Thymus (tissue), 11 donors: ENCODE data around the gene LRP1B. TPM values are rescaled to one million over a fixed set of nuclear protein-coding genes. Genes with fewer than 3 reads are reported as not detected.

Source experiments
- DNase-seq, 9 donors: peaks; one replicate each; pipeline ENCODE4 v3.0.0-alpha.2; 2013; ENCODE audit warnings: low spot score in 9 of 9, low read depth in 6 of 9, missing footprints in 1 of 9
- H3K27ac ChIP-seq, 2 donors: one replicate each; pipeline ENCODE4 v1.5.1; 2013; ENCODE audit warnings: control low read depth in 1 of 2, low read depth in 1 of 2, low read length in 1 of 2, mild to moderate bottlenecking in 1 of 2, moderate library complexity in 1 of 2
- H3K27me3 ChIP-seq, 2 donors: one replicate each; pipeline ENCODE4 v1.5.1; 2013; ENCODE audit warnings: low read length in 1 of 2; ENCODE audit not compliant: control insufficient read depth in 2 of 2, insufficient read depth in 1 of 2
- H3K36me3 ChIP-seq, 2 donors: one replicate each; pipeline ENCODE4 v1.5.1; 2013; ENCODE audit warnings: low read length in 1 of 2, mild to moderate bottlenecking in 1 of 2, moderate library complexity in 1 of 2; ENCODE audit not compliant: control insufficient read depth in 2 of 2, insufficient read depth in 2 of 2
- H3K4me1 ChIP-seq, 2 donors: one replicate each; pipeline ENCODE4 v1.5.1; 2013; ENCODE audit warnings: low read length in 2 of 2; ENCODE audit not compliant: control insufficient read depth in 2 of 2, insufficient read depth in 2 of 2
- H3K4me3 ChIP-seq, 2 donors: one replicate each; pipeline ENCODE4 v1.5.1; 2013; ENCODE audit warnings: low read length in 2 of 2, control low read depth in 1 of 2, mild to moderate bottlenecking in 1 of 2
- H3K9me3 ChIP-seq, 2 donors: one replicate each; pipeline ENCODE4 v1.5.1; 2013; ENCODE audit warnings: low read length in 1 of 2, mild to moderate bottlenecking in 1 of 2; ENCODE audit not compliant: control insufficient read depth in 2 of 2, insufficient read depth in 1 of 2
- WGBS: extraction: QIAGEN DNeasy Blood & Tissue Kit; methylation state at CpG from one replicate; pipeline ENCODE4 v1.1.7; 2013; 5-methylcytosine and 5-hydroxymethylcytosine counted together
- polyA plus RNA-seq: library from polyadenylated mRNA; stranded (reverse); fragments of 200-250 nt; gene quantifications from one replicate; pipeline ENCODE4 v1.2.3, GENCODE V29; 2013
- total RNA-seq: library from RNA; stranded (reverse); fragments of 120-200 nt; gene quantifications from one replicate; pipeline ENCODE4 v1.2.4, GENCODE V29; 2013
- donor health status: healthy.

LRP1B gene
- total and polyA plus RNA-seq, 2 donors: 0.18 to 0.28 TPM

DNA sequence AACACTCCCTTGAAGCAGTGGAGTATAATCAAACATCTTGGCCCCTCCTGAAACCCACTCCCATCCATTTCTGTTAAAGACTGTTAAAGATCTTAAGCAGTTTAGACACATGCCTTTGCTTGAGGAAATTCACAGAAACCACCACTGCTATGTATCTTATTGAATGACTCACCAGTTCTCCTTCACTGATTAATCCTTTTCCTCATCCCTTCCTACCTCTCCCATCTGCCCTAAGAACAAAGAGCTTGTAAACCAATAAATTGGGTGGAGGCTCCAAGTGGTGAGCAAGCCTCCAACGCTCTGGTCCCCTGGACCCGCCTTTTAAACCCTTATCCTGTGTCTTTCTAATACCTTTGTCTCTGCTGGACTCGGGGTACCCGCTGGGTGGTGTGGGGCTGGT, 746.1 kb downstream of the LRP1B start:
- WGBS: 82% methylated on average over 4 of the region's 4 CpGs
- Histone ChIP-seq H3K4me1 (peaks cover 0 to 7% of the 10 kb centered on the region in 2 donors), H3K27ac (no peak overlapping the region), H3K9me3 (no peaks in the 10 kb centered on the region), H3K36me3 (no peaks in the 10 kb centered on the region), H3K27me3 (no peaks in the 10 kb centered on the region), H3K4me3 (no peak overlapping the region)
- DNase-seq: no peak

DNA sequence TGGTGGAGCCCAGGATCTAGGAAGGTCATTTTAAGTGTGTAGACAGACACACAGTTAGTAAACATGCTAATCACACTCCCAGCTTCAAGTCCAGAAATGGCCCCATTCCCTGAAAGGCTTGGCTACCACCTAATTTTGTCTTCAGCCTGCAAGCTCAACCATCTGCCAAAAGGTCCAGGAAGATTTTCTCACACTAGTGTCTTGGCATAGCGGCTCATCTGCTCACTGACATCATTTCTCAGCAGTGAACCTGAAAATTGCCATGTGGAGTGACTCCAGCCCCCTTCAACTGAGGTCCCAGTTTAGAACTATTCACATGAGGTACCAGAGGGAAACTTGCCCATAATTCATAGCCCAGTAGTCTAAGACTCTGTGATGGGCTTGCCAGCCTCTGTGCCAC, 748.9 kb downstream of the LRP1B start:
- DNase-seq: no peak
- Histone ChIP-seq H3K4me3 (no peak overlapping the region), H3K4me1 (peaks cover 0 to 7% of the 10 kb centered on the region in 2 donors), H3K9me3 (no peaks in the 10 kb centered on the region), H3K36me3 (no peaks in the 10 kb centered on the region), H3K27ac (no peak overlapping the region), H3K27me3 (no peaks in the 10 kb centered on the region)
- 86% methylated on average over 1 of the region's 1 CpG for WGBS

DNA sequence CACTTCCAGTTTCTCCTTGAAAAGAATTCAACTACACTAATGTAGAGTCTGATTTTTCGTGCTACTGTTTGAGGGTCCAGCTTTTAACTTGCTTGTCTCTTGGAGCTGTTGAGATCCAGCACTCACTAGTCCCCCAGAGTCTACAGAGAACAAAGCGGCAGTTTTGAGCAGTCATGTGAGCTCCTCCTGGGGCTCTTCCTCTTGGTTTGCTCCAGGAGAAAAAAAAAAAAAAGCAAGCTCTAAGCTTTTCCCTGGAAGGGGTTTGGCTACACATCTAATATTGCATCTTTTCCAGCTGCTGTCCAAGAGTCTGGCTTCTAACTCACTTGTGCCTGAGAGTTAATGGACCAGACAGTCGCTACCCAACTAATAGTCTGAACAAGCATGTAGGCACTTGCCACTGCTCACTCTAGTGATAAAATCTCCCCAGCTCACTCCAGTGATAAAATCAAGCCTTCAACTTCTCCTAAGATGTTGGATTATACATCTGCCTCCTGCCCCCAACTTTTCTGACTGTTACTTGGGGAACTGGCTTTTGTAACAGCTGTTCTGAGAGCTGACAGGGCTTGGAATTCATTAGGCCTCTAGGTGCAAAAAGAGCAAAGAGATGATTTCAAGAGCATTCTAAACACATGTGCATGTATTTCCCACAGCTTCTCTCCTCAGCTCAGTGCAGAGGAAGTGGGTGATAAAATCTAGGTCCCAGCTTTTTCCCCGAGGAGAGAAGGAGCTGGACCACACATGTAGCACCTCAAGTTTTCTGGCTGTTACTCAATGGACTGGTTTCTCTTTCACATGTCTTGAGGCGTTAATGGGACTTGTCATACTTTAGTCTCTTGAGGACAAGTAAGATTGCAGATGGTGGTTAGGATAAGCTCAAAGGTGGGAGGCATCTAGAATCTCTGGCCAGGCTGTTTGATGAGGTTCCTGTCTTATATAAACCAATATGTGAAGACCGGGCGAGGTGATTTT, 750.5 kb downstream of the LRP1B start:
- H3K9me3 ChIP-seq: peaks cover 0 to 6% of the 10 kb centered on the region in 2 donors
- H3K36me3 ChIP-seq: no peaks in the 10 kb centered on the region
- no peaks in the 10 kb centered on the region for H3K27me3 ChIP-seq
- peaks cover 0 to 7% of the 10 kb centered on the region in 2 donors for H3K4me1 ChIP-seq
- DNase-seq: peak in 1 of 9 donors; percentile 10
- peak overlapping the region in 1 of 2 donors; percentile 21 for H3K27ac ChIP-seq
- WGBS: 83% methylated on average over 7 of the region's 7 CpGs
- no peak overlapping the region for H3K4me3 ChIP-seq

DNA sequence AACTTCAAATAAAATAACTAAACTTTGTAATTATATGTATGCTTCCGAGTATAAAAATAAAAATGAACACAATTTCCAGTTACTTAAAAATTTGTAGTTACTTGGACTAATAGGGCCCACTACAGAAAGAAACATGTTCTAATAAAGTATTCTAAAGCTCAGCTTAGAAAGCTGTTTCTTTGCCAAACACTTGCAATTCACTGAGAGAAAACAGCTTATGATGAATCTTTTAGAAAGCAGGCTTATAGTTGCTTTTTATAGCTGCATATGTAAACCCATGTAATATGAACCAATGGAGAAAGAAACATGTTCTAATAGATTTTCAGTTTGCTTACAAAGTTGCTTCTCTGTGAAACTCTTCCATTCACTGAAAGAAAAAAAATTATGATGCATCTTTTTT, 766.0 kb downstream of the LRP1B start:
- no peaks in the 10 kb centered on the region for H3K4me1 ChIP-seq
- no peaks in the 10 kb centered on the region for H3K9me3 ChIP-seq
- no peaks in the 10 kb centered on the region for H3K27me3 ChIP-seq
- H3K4me3 ChIP-seq: no peak overlapping the region
- 95% methylated on average over 1 of the region's 1 CpG for WGBS
- no peak for DNase-seq
- H3K36me3 ChIP-seq: no peaks in the 10 kb centered on the region
- H3K27ac ChIP-seq: no peak overlapping the region

DNA sequence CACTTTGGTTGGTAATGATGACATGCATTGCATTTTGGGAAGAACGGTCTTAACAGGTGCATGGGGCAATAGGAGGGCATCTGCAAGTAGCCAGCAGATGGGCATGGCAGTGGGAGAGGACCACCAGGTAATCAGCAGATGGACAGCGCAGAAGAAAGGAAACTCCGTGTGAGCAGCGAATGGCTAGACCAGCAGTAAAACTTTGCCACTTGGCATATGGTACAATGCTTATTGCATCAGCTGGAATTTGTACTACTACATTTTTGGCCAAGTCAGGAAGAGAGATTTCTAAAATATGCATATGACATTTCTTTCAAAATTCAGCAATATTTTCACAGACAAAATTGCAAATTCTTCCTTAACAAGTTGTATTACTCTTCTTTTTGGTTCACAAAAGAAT, 768.5 kb downstream of the LRP1B start:
- WGBS: 96% methylated on average over 4 of the region's 4 CpGs
- Histone ChIP-seq H3K27ac (no peak overlapping the region), H3K27me3 (no peaks in the 10 kb centered on the region), H3K4me1 (no peaks in the 10 kb centered on the region), H3K9me3 (no peaks in the 10 kb centered on the region), H3K4me3 (no peak overlapping the region), H3K36me3 (no peaks in the 10 kb centered on the region)
- DNase-seq: no peak

DNA sequence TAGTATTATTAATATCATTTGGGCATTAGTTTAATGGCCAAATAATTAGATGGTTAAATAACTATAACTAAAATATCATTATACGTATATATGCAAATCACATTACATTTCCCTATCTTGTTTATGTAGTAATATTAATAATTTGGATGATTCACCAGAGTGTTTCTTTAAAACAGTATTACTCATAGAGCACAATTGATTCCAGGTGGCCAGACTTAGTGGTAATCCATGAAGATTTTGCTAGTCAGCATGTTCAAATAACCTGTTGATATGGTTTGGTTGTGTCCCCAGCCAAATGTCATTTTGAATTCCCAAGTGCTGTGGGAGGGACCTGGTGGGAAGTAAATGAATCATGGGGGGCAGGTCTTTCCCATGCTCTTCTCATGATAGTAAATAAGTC, 782.3 kb downstream of the LRP1B start:
- no peaks in the 10 kb centered on the region for H3K9me3 ChIP-seq
- DNase-seq: no peak
- H3K27ac ChIP-seq: no peak overlapping the region
- WGBS: 99% methylated on average over 1 of the region's 1 CpG
- H3K36me3 ChIP-seq: no peaks in the 10 kb centered on the region
- H3K27me3 ChIP-seq: no peaks in the 10 kb centered on the region
- H3K4me3 ChIP-seq: no peak overlapping the region
- no peaks in the 10 kb centered on the region for H3K4me1 ChIP-seq

DNA sequence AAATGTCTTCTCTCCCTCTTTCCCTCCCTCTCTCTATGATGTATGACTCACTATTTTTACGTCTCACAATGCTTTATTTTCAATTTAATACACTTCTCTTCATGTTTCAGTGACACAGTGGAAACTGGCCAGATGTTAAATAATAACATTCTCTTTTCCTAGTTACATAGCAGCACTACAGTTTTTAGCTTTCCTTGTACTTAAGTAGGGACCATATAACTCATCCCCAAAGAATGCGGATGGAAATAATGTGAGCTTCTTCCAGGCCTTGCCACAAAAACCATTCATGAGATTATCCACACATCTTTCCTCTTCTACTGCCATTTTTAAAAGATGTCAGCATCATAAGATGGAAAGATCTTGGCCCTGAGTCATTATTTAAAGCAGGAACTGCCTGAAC, 789.4 kb downstream of the LRP1B start:
- no peaks in the 10 kb centered on the region for H3K36me3 ChIP-seq
- no peaks in the 10 kb centered on the region for H3K9me3 ChIP-seq
- no peaks in the 10 kb centered on the region for H3K4me1 ChIP-seq
- 87% methylated on average over 2 of the region's 2 CpGs for WGBS
- H3K27me3 ChIP-seq: no peaks in the 10 kb centered on the region
- H3K27ac ChIP-seq: no peak overlapping the region
- DNase-seq: no peak
- H3K4me3 ChIP-seq: no peak overlapping the region

DNA sequence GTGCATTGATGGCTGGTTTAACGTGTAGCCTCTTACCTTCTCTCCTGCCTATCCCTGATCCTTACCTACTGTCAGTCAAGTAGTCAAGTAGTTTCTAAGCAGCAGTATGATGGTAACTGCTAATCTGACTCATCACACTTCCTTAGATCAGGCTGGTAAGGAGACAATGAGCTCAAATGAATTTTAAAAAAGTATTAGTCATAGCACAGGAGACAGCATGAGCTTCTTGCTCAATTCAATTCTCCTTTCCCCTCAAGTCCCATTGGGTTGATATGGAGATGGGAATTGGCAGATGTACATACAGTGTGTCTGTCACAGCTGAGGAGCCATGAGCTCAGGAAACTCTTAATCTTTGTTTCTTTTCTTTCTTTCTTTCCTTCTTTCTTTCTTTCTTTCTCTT, 799.7 kb downstream of the LRP1B start:
- no peaks in the 10 kb centered on the region for H3K4me1 ChIP-seq
- no peaks in the 10 kb centered on the region for H3K9me3 ChIP-seq
- no peak overlapping the region for H3K4me3 ChIP-seq
- H3K27ac ChIP-seq: no peak overlapping the region
- no peak for DNase-seq
- 91% methylated on average over 1 of the region's 1 CpG for WGBS
- H3K36me3 ChIP-seq: no peaks in the 10 kb centered on the region
- H3K27me3 ChIP-seq: no peaks in the 10 kb centered on the region

DNA sequence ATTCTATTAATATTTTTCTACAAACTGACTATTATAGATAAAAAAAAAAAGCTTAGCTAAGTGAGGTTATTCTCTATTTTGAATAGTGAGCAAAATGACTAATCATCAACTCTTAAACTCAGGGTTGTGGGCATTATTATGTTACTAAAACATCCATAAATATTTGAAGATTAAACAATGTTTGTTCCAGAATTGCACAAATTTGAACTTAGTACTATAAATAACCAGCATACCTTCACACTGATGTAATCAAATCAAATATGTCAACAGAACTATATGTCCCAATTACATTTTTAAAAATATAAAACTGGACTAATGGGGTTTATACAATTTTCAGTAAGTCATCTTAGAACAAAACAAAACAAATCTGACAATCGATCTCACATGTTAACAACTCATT, 800.9 kb downstream of the LRP1B start:
- no peak for DNase-seq
- Histone ChIP-seq H3K4me3 (no peak overlapping the region), H3K27me3 (no peaks in the 10 kb centered on the region), H3K9me3 (no peaks in the 10 kb centered on the region), H3K27ac (no peak overlapping the region), H3K4me1 (no peaks in the 10 kb centered on the region), H3K36me3 (no peaks in the 10 kb centered on the region)
- 98% methylated on average over 1 of the region's 1 CpG for WGBS
